ENCODE results near the gene RSAD1.

RSAD1 gene

DNA sequence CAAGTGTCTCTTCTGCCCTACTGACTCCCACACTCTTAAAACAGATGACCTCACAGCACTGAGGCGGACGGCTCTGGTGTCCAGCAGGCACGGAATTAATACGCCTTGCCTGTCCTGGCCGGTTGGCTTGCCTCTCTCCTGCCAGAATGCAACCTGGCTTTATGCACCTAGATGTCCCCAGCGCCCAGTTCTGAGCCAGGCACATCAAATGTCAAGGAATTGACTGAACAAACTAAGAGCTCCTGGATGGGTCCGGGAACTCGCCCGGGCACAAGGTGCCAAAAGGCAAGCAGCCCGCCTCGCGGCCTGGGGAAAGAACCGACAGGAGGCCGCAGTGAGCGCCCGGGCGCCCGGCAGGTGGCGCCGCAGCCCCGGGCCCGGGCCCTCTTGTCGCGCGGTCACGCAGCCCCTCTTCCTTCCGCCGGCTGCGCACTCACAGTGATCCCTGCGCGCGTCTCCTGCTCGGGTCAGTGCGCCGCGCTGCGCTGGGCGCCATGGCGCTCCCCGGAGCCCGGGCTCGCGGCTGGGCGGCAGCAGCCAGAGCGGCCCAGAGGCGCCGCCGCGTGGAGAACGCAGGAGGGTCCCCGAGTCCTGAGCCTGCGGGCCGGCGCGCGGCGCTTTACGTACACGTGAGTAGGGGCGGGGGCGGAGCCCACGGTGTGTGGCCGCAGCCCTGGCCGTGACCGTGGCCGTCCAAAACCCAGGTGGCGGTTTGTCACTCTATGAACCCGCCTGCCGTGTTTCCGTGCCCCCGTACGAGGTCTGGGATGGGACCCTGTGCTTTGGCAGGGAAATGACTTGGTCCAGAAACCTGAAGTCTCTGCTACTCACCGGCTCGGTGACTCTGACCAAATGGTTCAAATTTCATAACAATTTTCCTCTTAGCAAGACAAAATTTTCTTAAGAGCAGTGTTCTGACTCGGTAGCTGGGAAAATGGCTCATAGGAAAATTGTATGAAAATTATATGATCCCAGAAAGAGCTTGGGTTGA is at the start of gene RSAD1:
RSAD1 (plus strand) TSS at position 470 of the 991 bp plus-strand sequence; CDS start at position 495, 25 bp downstream.
- peak; percentile 79 for DNase-seq

DNA sequence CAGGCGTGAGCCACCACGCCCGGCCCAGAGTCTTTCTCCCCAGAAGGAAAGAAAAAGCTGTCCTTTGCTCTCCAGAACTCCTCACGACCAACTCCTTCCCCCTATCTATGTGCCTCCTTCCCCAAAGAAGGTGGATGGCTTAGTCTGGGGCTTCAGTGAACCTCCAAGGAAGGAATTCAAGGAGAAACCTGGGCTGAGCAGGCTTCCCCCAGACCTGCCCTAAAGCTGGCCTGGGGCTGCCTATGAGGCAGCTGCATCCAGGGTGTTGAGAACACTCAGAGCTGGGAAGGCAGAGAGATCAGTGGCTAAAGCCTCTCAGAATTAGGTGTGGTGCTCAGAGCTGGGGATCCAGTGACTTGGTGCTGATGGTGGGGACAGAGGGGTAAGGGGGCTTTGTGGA is 48.9 kb upstream of the RSAD1 start:
- DNase-seq = no peak

GRCh38 chr17:50430821-50431618 is 47.6 kb upstream of the RSAD1 start:
- no peak for DNase-seq

DNA sequence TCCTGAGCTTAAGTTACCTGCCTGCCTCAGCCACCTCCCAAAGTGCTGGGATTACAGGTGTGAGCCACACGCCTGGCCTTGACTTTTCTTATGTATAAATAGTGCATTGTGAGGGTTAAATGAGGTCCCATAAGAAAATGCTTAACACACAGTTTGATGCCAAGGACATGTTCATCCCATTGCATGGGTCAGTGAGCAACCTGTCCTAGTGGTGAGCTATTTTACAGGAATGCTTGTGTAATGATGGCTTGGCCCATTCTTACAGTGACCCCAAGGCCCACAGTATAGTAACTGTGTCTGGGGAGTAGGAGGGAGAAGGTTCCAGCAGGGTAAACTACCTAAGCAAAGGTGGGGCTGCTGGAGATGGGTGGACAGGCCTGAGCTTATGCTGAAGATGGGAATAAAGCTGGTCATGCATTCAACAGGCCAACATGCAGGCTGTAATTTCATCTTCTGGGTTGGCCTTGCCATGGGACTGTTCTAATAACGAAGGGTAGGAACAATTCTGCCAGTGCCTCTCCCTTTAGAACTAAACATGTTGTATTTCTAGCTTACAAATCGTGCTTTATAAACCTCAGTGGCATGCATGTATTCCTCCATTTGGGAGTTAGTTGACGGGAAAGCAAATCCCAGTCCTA is 46.4 kb upstream of the RSAD1 start:
- DNase-seq = peak; percentile 17

DNA sequence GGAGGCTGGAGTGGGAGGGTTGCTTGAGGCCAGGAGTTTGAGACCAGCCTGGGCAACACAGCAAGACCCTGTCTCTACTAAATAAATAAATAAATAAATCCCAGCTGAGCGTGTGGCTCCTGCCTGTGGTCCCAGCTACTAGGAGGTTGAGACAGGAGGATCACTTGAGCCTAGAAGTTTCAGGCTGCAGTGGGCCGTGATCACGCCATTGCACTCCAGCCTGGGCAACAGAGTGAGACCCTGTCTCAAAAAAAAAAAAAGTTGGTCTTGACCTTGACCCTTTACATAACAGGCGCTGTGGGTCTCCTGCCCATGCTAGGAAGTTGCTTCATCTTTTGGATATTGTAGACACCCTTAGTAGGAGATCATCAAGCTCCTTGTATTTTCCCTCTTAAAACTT is 41.3 kb upstream of the RSAD1 start:
- no peak for DNase-seq

GRCh38 chr17:50439008-50439407 is 39.7 kb upstream of the RSAD1 start:
- no peak for DNase-seq

- DNase-seq = no peak
These were observed 38.4 kb upstream of the RSAD1 start for GRCh38 chr17:50440172-50440837.

DNA sequence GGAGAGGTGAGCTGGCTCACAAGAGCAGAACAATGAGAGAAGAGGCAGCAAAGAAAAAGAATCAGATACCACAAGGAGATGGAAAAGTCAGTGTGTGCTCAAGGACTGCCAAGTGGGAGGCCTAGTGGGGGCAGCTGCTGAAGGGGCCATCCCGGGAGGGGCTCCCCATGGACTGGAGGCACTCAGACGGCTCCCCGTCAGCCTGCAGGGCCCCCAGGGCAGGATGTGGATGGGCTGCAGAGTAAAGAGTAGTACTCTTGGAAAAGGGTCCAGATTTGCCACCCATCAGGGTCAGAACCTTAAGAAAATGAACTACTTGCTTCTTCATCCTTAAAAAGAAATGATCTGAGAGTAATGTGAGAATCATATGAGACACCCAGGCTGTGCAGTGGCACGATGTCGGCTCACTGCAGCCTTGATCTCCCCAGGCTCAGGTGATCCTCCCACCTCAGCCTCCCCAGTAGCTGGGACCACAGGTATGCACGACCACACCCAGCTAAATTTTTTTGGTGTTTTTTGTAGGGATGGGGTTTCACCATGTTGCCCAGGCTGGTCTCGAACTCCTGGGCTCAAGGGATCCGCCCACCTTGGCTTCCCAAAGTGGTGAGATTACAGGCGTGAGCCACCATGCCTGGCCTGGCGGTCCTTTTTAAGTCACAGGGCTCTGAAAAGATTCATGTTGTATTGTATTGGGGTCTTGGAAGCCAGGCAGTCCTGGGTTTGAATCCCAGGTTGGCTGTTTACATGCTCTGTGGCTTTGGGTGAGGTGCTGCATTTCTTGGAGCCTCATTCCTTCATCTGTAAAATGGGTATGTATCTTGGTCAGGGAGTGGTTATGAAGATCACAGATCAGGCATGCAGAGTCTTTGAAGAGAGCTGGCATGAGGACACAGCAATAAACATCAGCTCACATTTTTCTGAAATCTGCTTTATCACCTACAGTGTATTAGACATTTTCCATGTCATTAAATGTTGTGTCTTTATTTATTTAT is 37.5 kb upstream of the RSAD1 start:
- no peak for DNase-seq

GRCh38 chr17:50443505-50443974 is 35.1 kb upstream of the RSAD1 start:
- DNase-seq = no peak

GRCh38 chr17:50444841-50445715 is 33.6 kb upstream of the RSAD1 start:
- DNase-seq = no peak

GRCh38 chr17:50445730-50446325 is 32.8 kb upstream of the RSAD1 start:
- no peak for DNase-seq

GRCh38 chr17:50447870-50448595 is 30.6 kb upstream of the RSAD1 start:
- DNase-seq = no peak

DNA sequence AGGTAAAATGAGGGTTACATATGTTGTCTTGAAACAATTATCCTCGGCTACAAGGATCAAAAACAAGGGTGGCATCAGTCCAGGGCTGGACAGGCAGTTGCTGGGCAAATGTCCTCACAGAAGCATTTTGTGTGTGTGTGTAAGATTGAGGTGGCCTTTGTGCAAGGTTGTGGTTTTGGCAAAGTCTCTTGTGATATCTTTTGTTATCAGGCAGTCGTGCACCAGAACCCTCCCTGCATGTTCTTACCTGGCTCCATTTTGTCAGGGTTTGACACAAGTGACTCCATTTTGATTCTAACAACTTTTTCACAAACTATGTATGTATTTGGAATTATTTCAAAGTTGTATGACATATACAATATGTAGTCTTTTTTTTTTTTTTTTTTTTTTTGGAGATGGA is 30.0 kb upstream of the RSAD1 start:
- no peak for DNase-seq

DNA sequence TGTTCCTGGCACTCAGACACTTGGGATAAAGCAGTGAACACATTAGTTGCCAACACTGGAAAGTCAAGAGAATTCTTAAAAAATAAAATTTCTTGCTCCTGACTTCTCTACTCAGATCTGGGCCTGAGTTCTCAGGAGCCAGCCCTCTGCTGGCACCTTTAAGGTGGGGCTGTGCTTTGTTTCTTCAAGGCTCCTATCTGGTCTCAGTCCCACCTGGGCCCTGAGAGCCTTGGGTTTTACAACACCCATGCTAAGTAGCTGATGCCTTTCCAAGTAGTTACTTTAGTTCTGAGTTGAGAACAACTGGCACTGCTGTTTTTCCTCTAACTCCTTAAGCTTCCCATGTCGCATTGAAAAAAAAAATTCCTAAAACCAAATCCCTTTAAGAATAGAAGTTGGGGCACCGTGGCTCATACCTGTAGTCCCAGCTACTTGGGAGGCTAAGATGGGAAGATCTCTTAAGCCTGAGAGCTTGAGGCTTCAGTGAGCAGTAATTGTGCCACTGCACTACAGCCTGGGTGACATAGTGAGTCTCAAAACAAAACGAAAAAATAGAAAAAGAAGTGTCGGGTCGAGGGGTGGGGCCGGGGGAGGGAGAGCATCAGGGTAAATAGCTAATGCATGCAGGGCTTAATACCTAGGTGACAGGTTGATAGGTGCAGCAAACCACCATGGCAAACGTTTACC is 26.6 kb upstream of the RSAD1 start:
- no peak for DNase-seq

DNA sequence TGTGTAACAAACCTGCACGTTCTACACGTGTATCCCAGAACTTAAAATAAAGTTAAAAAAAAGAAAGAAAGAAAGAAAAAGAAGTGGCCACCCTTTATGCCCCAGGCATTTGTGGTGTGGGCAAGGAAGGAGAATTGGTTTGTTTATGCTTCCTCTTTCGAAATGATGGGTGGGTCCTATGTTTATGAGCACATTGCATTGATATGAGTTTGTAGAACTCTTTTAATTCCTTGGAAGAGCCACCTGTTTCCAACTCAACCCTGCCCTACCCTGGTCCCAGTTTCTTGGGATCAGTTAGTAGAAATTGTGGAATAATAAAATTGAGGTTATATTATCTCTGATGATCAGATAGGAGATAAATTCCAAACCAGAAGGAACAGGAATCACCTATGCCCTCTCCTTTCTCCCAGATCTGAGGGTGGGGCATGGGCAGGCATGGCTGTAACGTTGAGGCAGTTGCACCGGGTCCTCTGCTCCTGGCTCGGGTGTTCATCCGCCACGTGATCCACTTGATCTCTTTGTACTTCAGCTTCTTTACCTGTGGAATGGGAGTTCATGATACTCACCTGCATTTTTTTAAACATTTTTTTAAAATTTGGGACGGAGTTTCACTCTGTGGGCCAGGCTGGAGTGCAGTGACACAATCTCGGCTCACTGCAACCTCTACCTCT is 25.9 kb upstream of the RSAD1 start:
- no peak for DNase-seq

DNA sequence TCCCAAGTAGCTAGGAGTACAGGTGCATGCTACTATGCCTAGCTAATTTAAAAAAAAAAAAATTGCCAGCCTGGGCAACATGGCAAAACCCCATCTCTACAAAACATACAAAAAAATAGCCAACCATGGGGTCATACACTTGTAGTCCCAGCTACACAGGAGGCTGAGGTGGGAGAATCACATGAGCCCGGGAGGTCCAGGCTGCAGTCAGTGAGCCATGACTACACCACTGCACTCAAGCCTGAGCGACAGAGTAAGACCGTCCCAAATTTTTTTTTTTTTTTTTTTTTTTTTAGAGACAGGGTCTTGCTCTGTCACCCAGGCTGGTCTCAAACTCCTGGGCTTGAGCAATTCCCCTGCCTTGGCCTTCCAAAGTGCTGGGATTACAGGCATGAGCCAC is 24.8 kb upstream of the RSAD1 start:
- no peak for DNase-seq

GRCh38 chr17:50457621-50458020 is 21.0 kb upstream of the RSAD1 start:
- DNase-seq = no peak

GRCh38 chr17:50458270-50458669 is 20.4 kb upstream of the RSAD1 start:
- no peak for DNase-seq
